ENCODE results near the gene HHIPL1. TPM values are rescaled to one million over a fixed set of nuclear protein-coding genes. Genes with fewer than 3 reads are reported as not detected.

The HHIPL1 gene
- total and polyA plus RNA-seq, 4 donors, result 0.51 to 7.7 (median 1.5) TPM

- H3K9me3 ChIP-seq (ENCODE audit: control insufficient read depth, low read length), result no peaks in the 10 kb centered on the region
- intact Hi-C loops (cut with DNase I), result no loop called here
- ATAC-seq (ENCODE audit: low FRiP score) (no peak), DNase-seq (no peak)
- no peak overlapping the region for H3K27ac ChIP-seq (ENCODE audit: low read depth in 1 of 2, low read length in 2 of 2)
- no peaks in the 10 kb centered on the region for H3K27me3 ChIP-seq (ENCODE audit: control insufficient read depth in 1 of 2, insufficient read depth in 2 of 2, low read length in 1 of 2)
- WGBS, 2 donors, result 86 to 88% methylated on average over 16 of the region's 16 CpGs
- no peaks in the 10 kb centered on the region for H3K36me3 ChIP-seq (ENCODE audit: control insufficient read depth in 1 of 2, insufficient read depth in 2 of 2, low read length in 1 of 2)
- H3K4me3 ChIP-seq (ENCODE audit: low read length in 2 of 2), result no peak overlapping the region
- H3K4me1 ChIP-seq (ENCODE audit: control insufficient read depth in 1 of 2, insufficient read depth in 2 of 2, low read length in 2 of 2), result no peaks in the 10 kb centered on the region
Measured at GRCh38 chr14:99616832-99617800, 27.8 kb upstream of the HHIPL1 start.

GRCh38 chr14:99619835-99620834 is 24.8 kb upstream of the HHIPL1 start:
- intact Hi-C loops (cut with DNase I), result no loop called here
- Histone ChIP-seq H3K27ac (ENCODE audit: low read depth in 1 of 2, low read length in 2 of 2) (no peak overlapping the region), H3K4me1 (ENCODE audit: control insufficient read depth in 1 of 2, insufficient read depth in 2 of 2, low read length in 2 of 2) (no peaks in the 10 kb centered on the region), H3K27me3 (ENCODE audit: control insufficient read depth in 1 of 2, insufficient read depth in 2 of 2, low read length in 1 of 2) (no peaks in the 10 kb centered on the region), H3K9me3 (ENCODE audit: control insufficient read depth, low read length) (no peaks in the 10 kb centered on the region), H3K36me3 (ENCODE audit: control insufficient read depth in 1 of 2, insufficient read depth in 2 of 2, low read length in 1 of 2) (no peaks in the 10 kb centered on the region), H3K4me3 (ENCODE audit: low read length in 2 of 2) (no peak overlapping the region)
- DNase-seq, result peak in 1 of 2 donors; percentile 68
- WGBS, 2 donors, result 49 to 51% methylated on average over 13 of the region's 13 CpGs
- no peak for ATAC-seq (ENCODE audit: low FRiP score)

GRCh38 chr14:99621948-99622347 is 23.0 kb upstream of the HHIPL1 start:
- 84 to 87% methylated on average over 6 of the region's 6 CpGs for WGBS, 2 donors
- intact Hi-C loops (cut with DNase I), result no loop called here
- DNase-seq (no peak), ATAC-seq (ENCODE audit: low FRiP score) (no peak)
- H3K36me3 ChIP-seq (ENCODE audit: control insufficient read depth in 1 of 2, insufficient read depth in 2 of 2, low read length in 1 of 2), result no peaks in the 10 kb centered on the region
- H3K4me1 ChIP-seq (ENCODE audit: control insufficient read depth in 1 of 2, insufficient read depth in 2 of 2, low read length in 2 of 2), result no peaks in the 10 kb centered on the region
- H3K27me3 ChIP-seq (ENCODE audit: control insufficient read depth in 1 of 2, insufficient read depth in 2 of 2, low read length in 1 of 2), result no peaks in the 10 kb centered on the region
- no peaks in the 10 kb centered on the region for H3K9me3 ChIP-seq (ENCODE audit: control insufficient read depth, low read length)
- no peak overlapping the region for H3K27ac ChIP-seq (ENCODE audit: low read depth in 1 of 2, low read length in 2 of 2)
- H3K4me3 ChIP-seq (ENCODE audit: low read length in 2 of 2), result no peak overlapping the region

- Histone ChIP-seq H3K36me3 (ENCODE audit: control insufficient read depth in 1 of 2, insufficient read depth in 2 of 2, low read length in 1 of 2) (no peaks in the 10 kb centered on the region), H3K9me3 (ENCODE audit: control insufficient read depth, low read length) (no peaks in the 10 kb centered on the region), H3K4me1 (ENCODE audit: control insufficient read depth in 1 of 2, insufficient read depth in 2 of 2, low read length in 2 of 2) (no peaks in the 10 kb centered on the region), H3K27ac (ENCODE audit: low read depth in 1 of 2, low read length in 2 of 2) (no peak overlapping the region), H3K4me3 (ENCODE audit: low read length in 2 of 2) (no peak overlapping the region), H3K27me3 (ENCODE audit: control insufficient read depth in 1 of 2, insufficient read depth in 2 of 2, low read length in 1 of 2) (no peaks in the 10 kb centered on the region)
- ATAC-seq (ENCODE audit: low FRiP score) (no peak), DNase-seq (peak in 1 of 2 donors; percentile 53)
- 88 to 90% methylated on average over 6 of the region's 6 CpGs for WGBS, 2 donors
- intact Hi-C loops (cut with DNase I), result no loop called here
Measured at GRCh38 chr14:99624024-99624423, 20.9 kb upstream of the HHIPL1 start.

GRCh38 chr14:99624971-99625370 is 20.0 kb upstream of the HHIPL1 start:
- intact Hi-C loops (cut with DNase I), result loop anchor here (5.0 kb wide), 1 partner anchor 63 kb away; no protein-coding TSS in a partner anchor

GRCh38 chr14:99625476-99625875 is 19.5 kb upstream of the HHIPL1 start:
- Histone ChIP-seq H3K36me3 (ENCODE audit: control insufficient read depth in 1 of 2, insufficient read depth in 2 of 2, low read length in 1 of 2) (no peaks in the 10 kb centered on the region), H3K9me3 (ENCODE audit: control insufficient read depth, low read length) (no peaks in the 10 kb centered on the region), H3K27me3 (ENCODE audit: control insufficient read depth in 1 of 2, insufficient read depth in 2 of 2, low read length in 1 of 2) (no peaks in the 10 kb centered on the region), H3K27ac (ENCODE audit: low read depth in 1 of 2, low read length in 2 of 2) (no peak overlapping the region), H3K4me3 (ENCODE audit: low read length in 2 of 2) (no peak overlapping the region), H3K4me1 (ENCODE audit: control insufficient read depth in 1 of 2, insufficient read depth in 2 of 2, low read length in 2 of 2) (no peaks in the 10 kb centered on the region)
- ATAC-seq (ENCODE audit: low FRiP score) (no peak), DNase-seq (no peak)
- WGBS, 2 donors, result 90 to 93% methylated on average over 3 of the region's 3 CpGs
- intact Hi-C loops (cut with DNase I), result loop anchor here (5.0 kb wide), 1 partner anchor 63 kb away; no protein-coding TSS in a partner anchor

More at GRCh38 chr14:99624971-99625370, 20.0 kb upstream of the HHIPL1 start:
- H3K4me1 ChIP-seq (ENCODE audit: control insufficient read depth in 1 of 2, insufficient read depth in 2 of 2, low read length in 2 of 2), result no peaks in the 10 kb centered on the region
- H3K4me3 ChIP-seq (ENCODE audit: low read length in 2 of 2), result no peak overlapping the region
- DNase-seq (peak in 1 of 2 donors; percentile 50), ATAC-seq (ENCODE audit: low FRiP score) (no peak)
- 91 to 93% methylated on average over 13 of the region's 13 CpGs for WGBS, 2 donors
- no peaks in the 10 kb centered on the region for H3K36me3 ChIP-seq (ENCODE audit: control insufficient read depth in 1 of 2, insufficient read depth in 2 of 2, low read length in 1 of 2)
- H3K27me3 ChIP-seq (ENCODE audit: control insufficient read depth in 1 of 2, insufficient read depth in 2 of 2, low read length in 1 of 2), result no peaks in the 10 kb centered on the region
- no peaks in the 10 kb centered on the region for H3K9me3 ChIP-seq (ENCODE audit: control insufficient read depth, low read length)
- H3K27ac ChIP-seq (ENCODE audit: low read depth in 1 of 2, low read length in 2 of 2), result no peak overlapping the region

GRCh38 chr14:99626041-99626648 is 18.8 kb upstream of the HHIPL1 start:
- H3K36me3 ChIP-seq (ENCODE audit: control insufficient read depth in 1 of 2, insufficient read depth in 2 of 2, low read length in 1 of 2), result no peaks in the 10 kb centered on the region
- ATAC-seq (ENCODE audit: low FRiP score), result no peak
- peak in 1 of 2 donors; percentile 40 for DNase-seq
- H3K27ac ChIP-seq (ENCODE audit: low read depth in 1 of 2, low read length in 2 of 2), result no peak overlapping the region
- H3K27me3 ChIP-seq (ENCODE audit: control insufficient read depth in 1 of 2, insufficient read depth in 2 of 2, low read length in 1 of 2), result no peaks in the 10 kb centered on the region
- H3K4me1 ChIP-seq (ENCODE audit: control insufficient read depth in 1 of 2, insufficient read depth in 2 of 2, low read length in 2 of 2), result no peaks in the 10 kb centered on the region
- H3K9me3 ChIP-seq (ENCODE audit: control insufficient read depth, low read length), result no peaks in the 10 kb centered on the region
- WGBS, 2 donors, result 81 to 89% methylated on average over 11 of the region's 11 CpGs
- H3K4me3 ChIP-seq (ENCODE audit: low read length in 2 of 2), result no peak overlapping the region
- intact Hi-C loops (cut with DNase I), result loop anchor here (2.0 to 5.0 kb wide), 2 partner anchors 64 to 105 kb away; no protein-coding TSS in a partner anchor

GRCh38 chr14:99627100-99627499 is 17.8 kb upstream of the HHIPL1 start:
- DNase-seq (no peak), ATAC-seq (ENCODE audit: low FRiP score) (no peak)
- WGBS, 2 donors, result 78 to 79% methylated on average over 2 of the region's 2 CpGs
- Histone ChIP-seq H3K9me3 (ENCODE audit: control insufficient read depth, low read length) (no peaks in the 10 kb centered on the region), H3K4me3 (ENCODE audit: low read length in 2 of 2) (no peak overlapping the region), H3K27ac (ENCODE audit: low read depth in 1 of 2, low read length in 2 of 2) (no peak overlapping the region), H3K36me3 (ENCODE audit: control insufficient read depth in 1 of 2, insufficient read depth in 2 of 2, low read length in 1 of 2) (no peaks in the 10 kb centered on the region), H3K4me1 (ENCODE audit: control insufficient read depth in 1 of 2, insufficient read depth in 2 of 2, low read length in 2 of 2) (no peaks in the 10 kb centered on the region), H3K27me3 (ENCODE audit: control insufficient read depth in 1 of 2, insufficient read depth in 2 of 2, low read length in 1 of 2) (no peaks in the 10 kb centered on the region)
- intact Hi-C loops (cut with DNase I), result loop anchor here (2.0 to 5.0 kb wide), 2 partner anchors 65 to 106 kb away; no protein-coding TSS in a partner anchor

All from aorta (tissue), 5 donors.